ENCODE measurements around the gene DNAJB13. TPM values are rescaled to one million over a fixed set of nuclear protein-coding genes. Genes with fewer than 3 reads are reported as not detected.
"Not testable (repeated sequence)": the region's sequence is repeated elsewhere in the genome, so short reads cannot be mapped to it uniquely, and the experiment has no call there.

The DNAJB13 gene
- total RNA-seq, 1 donor from 2014 or later, result under 0.01 TPM

DNA sequence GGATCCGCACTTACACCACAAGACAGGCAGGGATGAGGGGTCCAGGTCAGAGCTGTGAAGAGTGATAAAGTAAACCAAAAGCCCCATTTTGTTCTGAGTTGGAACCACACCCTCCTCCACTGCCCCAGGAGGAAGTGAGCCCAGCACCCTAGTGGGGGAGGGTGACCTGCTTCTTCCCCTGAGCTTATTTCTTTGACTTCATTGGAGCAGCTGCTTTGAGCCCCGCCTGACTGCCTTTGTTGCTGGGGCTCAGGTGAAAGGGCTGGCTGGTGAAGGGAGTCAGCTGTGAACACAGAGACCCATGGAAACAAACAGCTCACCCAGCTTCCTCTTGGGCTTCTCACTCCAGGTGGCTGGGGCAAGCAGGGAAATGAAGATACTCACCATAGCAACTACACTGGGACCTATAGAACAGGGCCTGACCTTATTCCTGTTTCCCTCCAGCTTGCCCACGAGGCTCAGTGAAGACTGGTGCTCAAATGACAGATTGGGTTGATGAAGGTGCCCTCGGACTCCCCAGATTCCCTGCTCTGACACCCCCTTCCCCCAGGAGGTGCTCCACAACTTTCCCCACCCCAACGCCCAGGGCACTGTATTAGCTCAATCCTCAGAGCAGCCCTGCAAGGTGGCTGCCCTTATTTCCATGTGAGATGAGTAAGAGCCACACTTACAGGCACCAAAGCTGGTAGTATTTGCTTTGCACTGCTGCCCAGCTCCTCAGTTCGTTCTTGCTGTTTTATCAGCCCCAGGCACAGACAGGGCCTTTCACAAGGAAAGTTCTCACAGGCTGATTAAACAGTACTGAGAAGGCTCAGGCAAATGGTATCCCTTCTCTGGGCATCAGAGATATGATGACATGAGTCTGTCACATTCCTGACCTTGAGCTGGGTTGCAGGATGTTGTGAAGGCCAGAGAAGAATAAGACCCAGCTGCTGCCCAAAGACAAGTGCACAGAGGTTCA lies 29.5 kb downstream of the DNAJB13 start:
- H3K4me3 ChIP-seq (ENCODE audit: low read depth, low read length), result no peak overlapping the region
- no peaks in the 10 kb centered on the region for H3K27me3 ChIP-seq (ENCODE audit: control insufficient read depth, insufficient read depth, low read length)
- no peak for FAIRE-seq
- DNase-seq (ENCODE audit: low read depth), result peak; percentile 49
- peaks cover 5% of the 10 kb centered on the region for H3K36me3 ChIP-seq (ENCODE audit: control insufficient read depth, insufficient read depth, low read length)
- TF ChIP-seq, protein P1, sequence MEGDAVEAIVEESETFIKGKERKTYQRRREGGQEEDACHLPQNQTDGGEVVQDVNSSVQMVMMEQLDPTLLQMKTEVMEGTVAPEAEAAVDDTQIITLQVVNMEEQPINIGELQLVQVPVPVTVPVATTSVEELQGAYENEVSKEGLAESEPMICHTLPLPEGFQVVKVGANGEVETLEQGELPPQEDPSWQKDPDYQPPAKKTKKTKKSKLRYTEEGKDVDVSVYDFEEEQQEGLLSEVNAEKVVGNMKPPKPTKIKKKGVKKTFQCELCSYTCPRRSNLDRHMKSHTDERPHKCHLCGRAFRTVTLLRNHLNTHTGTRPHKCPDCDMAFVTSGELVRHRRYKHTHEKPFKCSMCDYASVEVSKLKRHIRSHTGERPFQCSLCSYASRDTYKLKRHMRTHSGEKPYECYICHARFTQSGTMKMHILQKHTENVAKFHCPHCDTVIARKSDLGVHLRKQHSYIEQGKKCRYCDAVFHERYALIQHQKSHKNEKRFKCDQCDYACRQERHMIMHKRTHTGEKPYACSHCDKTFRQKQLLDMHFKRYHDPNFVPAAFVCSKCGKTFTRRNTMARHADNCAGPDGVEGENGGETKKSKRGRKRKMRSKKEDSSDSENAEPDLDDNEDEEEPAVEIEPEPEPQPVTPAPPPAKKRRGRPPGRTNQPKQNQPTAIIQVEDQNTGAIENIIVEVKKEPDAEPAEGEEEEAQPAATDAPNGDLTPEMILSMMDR (IDR thresholded peaks at IDR 0.05; ENCODE audit: insufficient read depth, low read length, severe bottlenecking), result no peak

DNA sequence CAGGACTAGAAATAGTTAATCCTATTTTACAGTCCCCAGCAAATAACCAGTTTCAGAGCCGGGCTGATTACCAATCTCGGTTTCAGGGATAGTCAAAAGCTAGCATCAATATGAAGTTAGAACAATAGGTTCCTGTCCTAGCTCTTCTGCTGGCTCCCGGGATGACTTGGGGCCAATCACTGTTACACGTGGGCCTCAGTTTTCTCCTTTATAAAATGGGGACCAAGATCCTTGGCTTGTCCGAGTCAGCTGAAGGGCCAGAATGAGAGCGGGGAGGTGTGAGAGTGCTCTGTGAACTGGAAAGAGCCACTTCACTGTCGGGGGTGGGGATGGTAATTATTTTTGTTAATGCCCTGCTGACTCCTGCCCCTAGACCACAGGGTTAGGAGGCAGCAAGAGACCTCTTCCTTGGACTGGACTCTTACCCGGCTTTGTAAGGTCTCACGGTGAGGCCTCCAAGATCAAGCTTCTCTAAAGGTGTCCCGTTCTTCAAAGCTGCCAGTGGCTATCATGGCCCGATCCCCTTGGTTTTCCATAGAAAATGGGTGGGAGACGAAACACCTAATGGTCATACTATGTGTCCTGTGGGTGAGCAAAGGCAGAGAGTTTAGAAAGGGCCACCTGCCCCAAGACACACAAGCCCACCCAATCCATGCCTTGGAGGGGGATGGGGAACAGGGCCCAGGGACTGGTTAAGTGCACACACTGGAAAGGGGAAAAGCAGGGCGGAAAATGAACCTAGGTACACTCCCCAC lies 30.4 kb downstream of the DNAJB13 start:
- no peaks in the 10 kb centered on the region for H3K27me3 ChIP-seq (ENCODE audit: control insufficient read depth, insufficient read depth, low read length)
- DNase-seq (ENCODE audit: low read depth) (no peak), FAIRE-seq (no peak)
- no peak overlapping the region for H3K4me3 ChIP-seq (ENCODE audit: low read depth, low read length)
- peaks cover 5% of the 10 kb centered on the region for H3K36me3 ChIP-seq (ENCODE audit: control insufficient read depth, insufficient read depth, low read length)
- TF ChIP-seq, protein P1 (IDR thresholded peaks at IDR 0.05; ENCODE audit: insufficient read depth, low read length, severe bottlenecking), result no peak

DNA sequence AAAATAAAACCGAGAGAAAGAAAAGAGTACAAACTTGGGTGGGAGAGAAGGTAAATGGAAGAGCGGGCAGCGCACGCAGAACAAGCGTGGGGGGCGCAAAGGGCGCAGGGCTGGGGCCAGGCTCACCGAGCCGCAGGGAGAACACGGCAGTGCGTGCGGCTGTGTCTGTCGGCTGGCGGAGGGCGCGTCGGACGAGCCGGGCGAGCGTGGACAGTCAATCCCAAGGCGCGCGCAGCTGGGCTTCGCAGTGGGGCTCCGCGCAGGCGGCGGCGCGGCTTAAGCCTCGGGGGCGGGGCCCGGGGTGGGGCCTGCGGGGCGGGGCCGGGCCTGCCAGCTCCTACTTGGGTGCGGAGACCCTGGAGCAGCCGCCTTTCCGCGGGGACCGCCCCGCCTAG lies 31.8 kb downstream of the DNAJB13 start, which contains the start of gene UCP2:
TSS of gene UCP2 (minus strand) at position 249 of the 395 bp plus-strand sequence. CDS start 4,465 bp downstream, outside the sequence.
- TF ChIP-seq, protein P1 (IDR thresholded peaks at IDR 0.05; ENCODE audit: insufficient read depth, low read length, severe bottlenecking), result no peak
- DNase-seq (ENCODE audit: low read depth) (no peak), FAIRE-seq (no peak)
- peaks cover 5% of the 10 kb centered on the region for H3K36me3 ChIP-seq (ENCODE audit: control insufficient read depth, insufficient read depth, low read length)
- H3K4me3 ChIP-seq (ENCODE audit: low read depth, low read length), result peak within 1 kb of the TSS; percentile 67
- no peaks in the 10 kb centered on the region for H3K27me3 ChIP-seq (ENCODE audit: control insufficient read depth, insufficient read depth, low read length)

DNA sequence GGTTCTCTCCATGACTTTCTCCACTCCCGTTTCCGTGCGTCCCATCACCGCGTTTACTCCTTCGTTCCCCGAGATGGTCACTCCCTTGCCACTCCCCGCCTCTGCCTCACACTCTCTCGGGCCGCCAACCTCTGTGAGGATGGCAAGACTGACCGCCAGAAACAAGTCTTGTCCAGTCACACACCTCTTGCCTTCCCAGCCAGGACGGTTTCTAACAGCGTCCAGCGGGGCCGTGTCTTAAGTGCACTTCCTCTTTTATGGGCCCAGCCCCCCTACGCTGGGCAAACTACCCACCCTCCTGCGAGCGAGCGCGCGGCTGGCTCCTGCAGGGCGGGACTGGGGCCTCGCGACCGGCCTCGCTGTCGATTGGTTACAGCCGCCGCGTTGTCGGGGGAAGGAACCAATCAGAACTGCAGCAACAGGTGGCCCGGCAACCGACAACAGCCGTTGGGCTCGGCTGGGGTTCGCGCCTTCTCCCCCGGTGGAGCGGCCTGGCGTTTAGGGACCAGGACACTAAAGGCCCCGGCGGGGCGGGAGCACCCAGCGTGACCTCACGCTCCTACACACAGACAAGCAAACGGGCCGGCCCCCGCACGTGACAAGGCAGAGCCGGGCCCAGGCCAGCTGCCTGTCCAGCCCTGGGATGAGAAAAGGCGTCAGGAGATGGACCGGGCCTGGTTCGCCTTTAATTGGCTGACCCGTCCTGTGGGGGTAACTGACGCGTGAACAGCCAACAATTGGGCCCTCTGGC lies 32.3 kb downstream of the DNAJB13 start:
- Histone ChIP-seq H3K27me3 (ENCODE audit: control insufficient read depth, insufficient read depth, low read length) (no peaks in the 10 kb centered on the region), H3K36me3 (ENCODE audit: control insufficient read depth, insufficient read depth, low read length) (peaks cover 2% of the 10 kb centered on the region), H3K4me3 (ENCODE audit: low read depth, low read length) (peak overlapping the region; percentile 67)
- no peak for FAIRE-seq
- TF ChIP-seq, protein P1 (IDR thresholded peaks at IDR 0.05; ENCODE audit: insufficient read depth, low read length, severe bottlenecking), result no peak
- peak; percentile 77 for DNase-seq (ENCODE audit: low read depth)

DNA sequence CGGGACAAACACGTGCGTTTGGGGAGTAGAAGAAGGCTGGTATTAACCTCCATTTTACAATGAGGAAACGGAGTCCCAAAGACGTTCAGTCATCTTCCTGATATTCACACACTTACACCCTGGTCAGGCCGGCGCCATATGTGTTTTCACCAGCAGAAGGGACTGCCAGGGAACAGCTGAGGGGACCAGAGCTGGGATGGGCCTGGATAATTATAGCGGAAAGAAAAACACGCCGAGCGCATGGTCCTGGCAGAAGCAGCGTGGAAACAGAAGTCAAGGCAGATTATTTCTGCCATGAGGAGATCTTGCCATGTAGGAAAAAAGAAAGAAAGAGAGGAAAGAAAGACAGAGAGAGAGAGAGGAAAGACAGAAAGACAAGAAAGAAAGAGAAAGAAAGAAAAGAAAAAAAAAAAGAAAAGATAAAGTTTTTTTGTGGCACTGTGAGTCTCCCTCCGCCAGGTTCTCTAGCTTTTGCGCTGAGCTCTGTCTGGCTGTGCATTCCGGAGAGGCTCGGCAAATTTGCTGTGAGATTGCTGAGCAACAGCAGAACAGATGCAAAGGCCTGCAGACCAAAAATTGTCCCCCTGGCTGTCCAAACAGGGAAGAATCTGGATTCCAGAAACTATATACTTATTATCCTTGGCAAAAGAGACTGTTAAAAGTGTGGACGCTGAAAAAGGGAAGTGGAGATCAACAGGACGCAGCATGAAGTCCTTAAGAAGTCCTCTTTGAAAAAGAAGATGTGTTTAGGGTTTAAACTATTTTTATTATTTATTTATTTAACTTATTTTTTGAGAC lies 33.1 kb downstream of the DNAJB13 start:
- TF ChIP-seq, protein P1 (IDR thresholded peaks at IDR 0.05; ENCODE audit: insufficient read depth, low read length, severe bottlenecking), result no peak
- peak overlapping the region; percentile 67 for H3K4me3 ChIP-seq (ENCODE audit: low read depth, low read length)
- H3K36me3 ChIP-seq (ENCODE audit: control insufficient read depth, insufficient read depth, low read length), result peaks cover 2% of the 10 kb centered on the region
- DNase-seq (ENCODE audit: low read depth), result no peak
- FAIRE-seq, result no peak
- H3K27me3 ChIP-seq (ENCODE audit: control insufficient read depth, insufficient read depth, low read length), result no peaks in the 10 kb centered on the region

DNA sequence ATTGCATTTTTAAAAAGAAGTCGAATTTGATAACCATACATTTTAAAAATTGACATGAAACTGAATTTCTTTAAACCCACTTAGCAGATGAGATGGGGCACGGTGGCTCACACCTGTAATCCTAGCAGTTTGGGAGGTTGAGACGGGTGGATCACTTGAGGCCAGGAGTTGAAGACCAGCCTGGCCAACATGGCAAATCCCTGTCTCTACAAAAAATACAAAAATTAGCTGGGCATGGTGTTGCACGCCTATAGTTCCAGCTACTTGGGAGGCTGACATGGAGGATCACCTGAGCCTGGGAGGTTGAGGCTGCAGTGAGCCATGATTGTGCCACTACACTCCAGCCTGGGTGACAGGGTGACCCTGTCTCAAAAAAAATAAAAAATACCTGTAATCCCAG lies 34.8 kb downstream of the DNAJB13 start:
- DNase-seq (ENCODE audit: low read depth); H3K4me3 ChIP-seq (ENCODE audit: low read depth, low read length); H3K36me3 ChIP-seq (ENCODE audit: control insufficient read depth, insufficient read depth, low read length); H3K27me3 ChIP-seq (ENCODE audit: control insufficient read depth, insufficient read depth, low read length); FAIRE-seq: not testable (repeated sequence)

All from bronchial epithelial cell (primary cell).